Epithelial cell of esophagus (primary cell): ENCODE results near the gene DCST1.

Experiments
- DNase-seq: peaks from one replicate; pipeline ENCODE4 v3.0.0; 2010; ENCODE audit warnings: low read depth
- H3K4me3 ChIP-seq: 2 replicates; pipeline ENCODE4 v1.5.1; 2011; ENCODE audit warnings: mild to moderate bottlenecking, low read length, control low read depth
- CTCF ChIP-seq: IDR thresholded peaks from 2 replicates; pipeline ENCODE4 v1.5.1; 2011; ENCODE audit warnings: low read depth, mild to moderate bottlenecking, low read length, control low read depth, inconsistent platforms; ENCODE audit not compliant: insufficient read depth; ENCODE audit errors: missing control alignments

DCST1 gene

GRCh38 chr1:155043793-155044192 is 10.2 kb downstream of the DCST1 start:
- DNase-seq = no peak
- H3K4me3 ChIP-seq = no peak overlapping the region
- no peak for TF ChIP-seq CTCF

- no peak for TF ChIP-seq CTCF
- DNase-seq = no peak
- H3K4me3 ChIP-seq = no peak overlapping the region
Observed at GRCh38 chr1:155044365-155044764, 10.7 kb downstream of the DCST1 start.

GRCh38 chr1:155044812-155045657 is 11.4 kb downstream of the DCST1 start:
- TF ChIP-seq CTCF = peak; percentile 69
- peak; percentile 68 for DNase-seq
- H3K4me3 ChIP-seq = no peak overlapping the region

- H3K4me3 ChIP-seq = no peak overlapping the region
- no peak for TF ChIP-seq CTCF
- no peak for DNase-seq
Observed at GRCh38 chr1:155048449-155049334, 15.1 kb downstream of the DCST1 start.

- peak overlapping the region; percentile 65 for H3K4me3 ChIP-seq
- TF ChIP-seq CTCF = no peak
- peak; percentile 56 for DNase-seq
Observed at GRCh38 chr1:155049651-155050559, 16.3 kb downstream of the DCST1 start.

- DNase-seq = peak; percentile 84
- peak; percentile 64 for TF ChIP-seq CTCF
- peak within 1 kb of the TSS; percentile 86 for H3K4me3 ChIP-seq
Observed at GRCh38 chr1:155050560-155051341, 17.1 kb downstream of the DCST1 start, which contains the start of gene ADAM15. Gene ADAM15, plus strand, starts transcription at chr1:155051316. Its CDS starts 71 bp downstream, at chr1:155051387.
